ENCODE results near the gene PARP3.
"Not testable (repeated sequence)": the region's sequence is repeated elsewhere in the genome, so short reads cannot be mapped to it uniquely, and the experiment has no call there.

The PARP3 gene

GRCh38 chr3:51941798-51942602, at the start of gene PARP3, which contains the start of gene RRP9:
Gene PARP3 (plus strand): TSS chr3:51942363. CDS start chr3:51943356, 993 bp downstream.
Gene RRP9 (minus strand): TSS chr3:51941904. CDS start chr3:51941867, 37 bp downstream.
- DNase-seq: peak; percentile 92 to 100 (median 100)

GRCh38 chr3:51894391-51894790, 47.8 kb upstream of the PARP3 start:
- no peak for DNase-seq

- DNase-seq: no peak
These were observed 47.2 kb upstream of the PARP3 start for GRCh38 chr3:51894939-51895338.

GRCh38 chr3:51896607-51897305, 45.4 kb upstream of the PARP3 start:
- no peak for DNase-seq

GRCh38 chr3:51897391-51897790, 44.8 kb upstream of the PARP3 start:
- no peak for DNase-seq

GRCh38 chr3:51900043-51900442, 42.1 kb upstream of the PARP3 start:
- DNase-seq: not testable (repeated sequence)

- DNase-seq: not testable (repeated sequence)
These were observed 39.8 kb upstream of the PARP3 start for GRCh38 chr3:51902361-51902760.

GRCh38 chr3:51904034-51904823, 37.9 kb upstream of the PARP3 start:
- DNase-seq: no peak

- no peak for DNase-seq
These were observed 34.1 kb upstream of the PARP3 start for GRCh38 chr3:51908026-51908425.

- DNase-seq: no peak
These were observed 25.7 kb upstream of the PARP3 start for GRCh38 chr3:51916418-51916817.

GRCh38 chr3:51921081-51921578, 21.0 kb upstream of the PARP3 start:
- no peak for DNase-seq

- DNase-seq: no peak
These were observed 14.8 kb upstream of the PARP3 start for GRCh38 chr3:51927061-51927977.

GRCh38 chr3:51928438-51928837, 13.7 kb upstream of the PARP3 start:
- DNase-seq: no peak

GRCh38 chr3:51928981-51929380, 13.2 kb upstream of the PARP3 start:
- not testable (repeated sequence) for DNase-seq

GRCh38 chr3:51929420-51930003, 12.7 kb upstream of the PARP3 start:
- no peak for DNase-seq

GRCh38 chr3:51930439-51930838, 11.7 kb upstream of the PARP3 start:
- DNase-seq: no peak

- no peak for DNase-seq
These were observed 10.4 kb upstream of the PARP3 start for GRCh38 chr3:51931756-51932155.

- DNase-seq: no peak
These were observed 9.4 kb upstream of the PARP3 start for GRCh38 chr3:51932471-51933370.

Measured in anterior cingulate cortex (tissue), 58 donors.